DOHH2 (cell line): Measurements from ENCODE around the gene SORL1.

Source experiments
- EZH2phosphoT487 ChIP-seq: fragments of 200-600 bp; sonication (generic); IDR thresholded peaks from 2 replicates; pipeline ENCODE4 v1.6.1; 2017; ENCODE audit warnings: borderline replicate concordance, mild to moderate bottlenecking, antibody characterized with exemption, low read length, moderate library complexity, mixed read lengths
- TF ChIP-seq, protein P1 (sequence below): fragments of 200-600 bp; sonication (generic); IDR thresholded peaks from one replicate; pipeline ENCODE4 v1.5.1; 2014; ENCODE audit warnings: antibody characterized with exemption, mild to moderate bottlenecking, low read depth, low read length; ENCODE audit not compliant: poor library complexity, severe bottlenecking

- TF ChIP-seq, protein P1, sequence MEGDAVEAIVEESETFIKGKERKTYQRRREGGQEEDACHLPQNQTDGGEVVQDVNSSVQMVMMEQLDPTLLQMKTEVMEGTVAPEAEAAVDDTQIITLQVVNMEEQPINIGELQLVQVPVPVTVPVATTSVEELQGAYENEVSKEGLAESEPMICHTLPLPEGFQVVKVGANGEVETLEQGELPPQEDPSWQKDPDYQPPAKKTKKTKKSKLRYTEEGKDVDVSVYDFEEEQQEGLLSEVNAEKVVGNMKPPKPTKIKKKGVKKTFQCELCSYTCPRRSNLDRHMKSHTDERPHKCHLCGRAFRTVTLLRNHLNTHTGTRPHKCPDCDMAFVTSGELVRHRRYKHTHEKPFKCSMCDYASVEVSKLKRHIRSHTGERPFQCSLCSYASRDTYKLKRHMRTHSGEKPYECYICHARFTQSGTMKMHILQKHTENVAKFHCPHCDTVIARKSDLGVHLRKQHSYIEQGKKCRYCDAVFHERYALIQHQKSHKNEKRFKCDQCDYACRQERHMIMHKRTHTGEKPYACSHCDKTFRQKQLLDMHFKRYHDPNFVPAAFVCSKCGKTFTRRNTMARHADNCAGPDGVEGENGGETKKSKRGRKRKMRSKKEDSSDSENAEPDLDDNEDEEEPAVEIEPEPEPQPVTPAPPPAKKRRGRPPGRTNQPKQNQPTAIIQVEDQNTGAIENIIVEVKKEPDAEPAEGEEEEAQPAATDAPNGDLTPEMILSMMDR: no peak
- no peak for TF ChIP-seq EZH2phosphoT487
Measured at GRCh38 chr11:121551463-121551862, 99.3 kb downstream of the SORL1 start.
